GM21528 (cell line): ENCODE results near the gene HIVEP3.

Experiments used
- ATAC-seq: cut with Tn5 transposase; IDR thresholded peaks from one replicate; pipeline ENCODE4 v1.9.1; 2021; ENCODE audit warnings: mild to moderate bottlenecking, moderate library complexity; ENCODE audit not compliant: unreplicated experiment, low FRiP score

HIVEP3 gene

DNA sequence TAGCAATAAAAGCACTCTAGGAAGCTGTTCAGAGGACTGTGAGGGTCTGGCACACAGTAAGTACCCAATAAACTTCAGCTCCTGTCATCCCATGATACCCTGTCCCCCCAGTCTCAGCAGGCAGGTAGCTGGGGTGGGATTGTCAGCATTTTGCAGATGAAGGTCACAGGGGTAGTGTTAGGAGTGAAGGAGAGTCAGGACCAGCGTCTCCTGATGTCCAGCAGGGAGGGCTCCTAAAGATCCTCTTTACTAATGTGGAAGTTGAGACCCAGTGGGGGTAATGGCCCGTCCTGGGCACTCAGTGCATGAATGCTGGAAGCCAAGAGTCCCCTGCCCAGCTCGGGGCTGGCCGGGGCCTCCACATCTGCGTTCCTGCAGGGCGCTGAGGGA lies 402.9 kb downstream of the HIVEP3 start:
- no peak for ATAC-seq

DNA sequence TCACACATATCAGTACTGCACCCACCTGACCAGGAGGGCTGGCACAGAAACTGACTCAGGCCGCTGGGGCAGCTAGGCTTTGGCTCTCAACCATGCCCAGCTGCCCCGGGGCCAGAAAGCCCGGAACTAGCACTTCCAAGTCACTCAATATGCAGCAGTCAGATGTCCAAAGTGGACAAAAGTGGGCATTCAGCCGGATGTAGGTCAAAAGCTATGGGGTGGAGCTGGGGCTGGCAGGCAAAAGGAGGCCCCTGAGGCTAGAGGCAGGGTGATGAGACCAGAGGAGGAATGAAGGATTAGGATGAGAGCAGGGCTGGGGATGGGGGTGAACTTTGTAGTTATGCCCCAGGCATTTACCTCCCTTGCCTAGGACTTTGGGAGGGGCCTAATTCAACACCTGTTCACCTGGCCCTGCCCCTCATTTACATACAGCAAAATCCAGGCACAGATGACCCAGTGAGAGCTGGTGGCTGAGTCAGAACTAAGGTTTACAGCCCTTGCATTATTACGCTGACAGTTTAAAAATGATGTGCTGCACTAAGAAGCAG lies 403.5 kb downstream of the HIVEP3 start:
- ATAC-seq: no peak

DNA sequence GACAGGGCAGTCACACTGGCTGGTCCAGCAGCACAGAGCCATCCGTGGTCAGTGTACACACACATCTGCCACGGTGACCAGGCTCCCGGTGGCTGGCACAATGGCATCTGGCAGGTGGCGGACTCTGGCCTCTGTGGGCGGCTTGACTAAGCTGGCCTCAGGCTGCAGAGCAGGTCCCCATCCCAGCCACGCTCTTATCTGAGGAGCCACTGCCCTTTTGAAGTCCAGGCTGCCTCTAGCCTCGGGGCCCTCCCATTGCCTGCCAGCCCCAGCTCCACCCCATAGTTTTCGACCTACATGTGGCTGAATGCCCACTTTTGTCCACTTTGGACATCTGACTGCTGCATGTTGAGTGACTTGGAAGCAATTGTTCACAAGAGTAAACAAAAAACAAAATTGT lies 404.3 kb downstream of the HIVEP3 start:
- no peak for ATAC-seq

DNA sequence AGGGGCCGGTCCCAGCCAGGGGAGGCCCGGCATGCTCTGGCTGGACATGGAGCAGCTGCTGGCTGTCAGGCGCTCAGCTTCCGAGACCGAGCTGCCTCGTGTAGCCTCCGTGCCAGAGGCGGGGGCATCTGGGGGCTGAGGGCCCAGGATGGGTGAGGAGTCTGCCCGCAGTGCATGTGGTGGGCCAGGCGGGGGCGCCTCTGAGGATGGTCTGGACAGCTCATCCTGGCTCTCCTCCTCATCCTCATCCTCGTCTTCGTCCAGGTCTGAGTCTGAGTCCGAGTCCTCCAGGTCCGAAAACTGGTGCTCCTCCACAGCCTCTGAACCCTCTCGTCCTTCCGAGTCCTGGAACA lies 405.4 kb downstream of the HIVEP3 start:
- ATAC-seq: no peak

DNA sequence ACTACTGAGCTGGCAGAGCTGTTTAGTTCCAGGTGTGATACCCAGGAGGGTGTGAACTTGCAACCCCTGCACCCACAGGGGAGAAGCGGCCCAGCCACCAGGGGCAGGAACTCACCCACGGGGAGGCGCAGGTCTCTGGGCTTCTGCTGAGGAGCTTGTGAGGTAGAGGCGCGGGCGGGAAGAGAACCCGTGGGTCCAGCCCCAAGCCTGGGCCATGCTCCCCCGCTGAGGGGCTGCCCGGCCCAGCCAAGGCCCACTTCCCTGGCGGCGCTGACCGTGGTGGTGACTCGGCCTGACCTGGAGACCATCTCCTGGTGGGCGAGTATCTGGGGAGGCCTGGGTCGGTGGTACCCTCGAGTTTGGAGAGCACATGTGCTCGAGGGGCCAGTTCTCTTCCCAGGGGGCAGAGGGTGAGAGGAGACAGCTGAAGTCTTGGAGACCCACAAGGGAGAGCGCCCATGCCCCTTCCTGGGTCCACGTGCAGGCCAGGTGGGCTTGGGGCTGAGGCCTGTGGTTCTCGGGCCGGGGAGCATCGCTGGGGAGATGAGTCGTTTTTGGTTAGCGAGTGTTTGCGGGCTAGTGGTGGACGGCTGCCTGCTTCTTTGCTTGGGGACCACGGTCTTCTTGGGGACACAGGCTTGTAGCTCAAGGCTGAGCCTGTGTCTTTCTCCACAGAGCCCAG lies 405.9 kb downstream of the HIVEP3 start:
- no peak for ATAC-seq

DNA sequence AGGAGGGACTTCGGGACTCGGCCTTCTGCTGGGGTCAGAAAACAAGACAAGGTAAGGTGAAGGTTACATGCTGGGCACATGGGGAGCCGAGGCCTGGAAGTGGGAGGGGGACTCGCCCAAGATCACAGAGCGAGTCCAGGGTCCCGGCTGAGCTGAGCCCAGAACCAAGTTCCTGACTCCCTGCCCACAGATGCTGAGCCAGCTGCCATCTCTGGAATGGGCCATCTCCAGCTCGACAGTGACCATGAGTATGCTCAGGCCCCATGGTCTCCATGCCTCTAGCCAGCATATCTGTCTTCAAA lies 407.5 kb downstream of the HIVEP3 start:
- ATAC-seq: no peak

DNA sequence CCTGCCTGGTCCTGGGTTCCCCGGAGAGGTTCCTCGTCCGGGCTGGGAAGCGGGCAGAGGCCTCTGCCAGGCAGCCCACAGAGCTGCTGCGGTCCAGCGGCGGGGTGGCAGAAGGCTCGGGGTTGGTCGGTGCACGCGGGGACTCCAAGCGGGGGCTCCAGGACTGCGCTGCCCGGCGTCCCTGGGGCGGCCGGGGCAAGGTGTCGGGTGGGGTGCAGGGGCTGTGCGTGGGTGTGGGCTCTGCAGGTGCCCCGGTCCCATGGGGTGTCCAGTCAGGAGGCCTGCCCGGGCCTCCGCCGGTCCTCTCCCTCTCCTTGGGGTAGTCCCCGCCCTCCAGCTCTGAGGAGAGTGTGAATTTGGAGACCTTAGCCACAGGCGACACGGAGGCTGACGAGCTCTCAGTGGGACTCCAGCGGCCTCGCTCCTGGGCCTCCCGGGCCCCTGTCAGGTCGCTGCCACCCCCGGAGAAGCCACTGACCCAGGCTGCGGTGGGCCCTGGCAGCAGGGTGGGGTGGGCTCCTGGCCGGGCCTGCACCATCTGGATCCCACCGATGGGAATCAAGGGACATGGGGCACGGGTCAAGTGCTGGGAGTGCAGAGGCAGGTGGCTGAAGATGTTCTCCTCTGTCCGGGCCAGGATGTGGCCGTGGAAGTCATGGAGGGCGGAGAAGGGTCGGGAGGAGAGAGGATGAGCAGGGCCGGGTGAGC lies 408.0 kb downstream of the HIVEP3 start:
- no peak for ATAC-seq

DNA sequence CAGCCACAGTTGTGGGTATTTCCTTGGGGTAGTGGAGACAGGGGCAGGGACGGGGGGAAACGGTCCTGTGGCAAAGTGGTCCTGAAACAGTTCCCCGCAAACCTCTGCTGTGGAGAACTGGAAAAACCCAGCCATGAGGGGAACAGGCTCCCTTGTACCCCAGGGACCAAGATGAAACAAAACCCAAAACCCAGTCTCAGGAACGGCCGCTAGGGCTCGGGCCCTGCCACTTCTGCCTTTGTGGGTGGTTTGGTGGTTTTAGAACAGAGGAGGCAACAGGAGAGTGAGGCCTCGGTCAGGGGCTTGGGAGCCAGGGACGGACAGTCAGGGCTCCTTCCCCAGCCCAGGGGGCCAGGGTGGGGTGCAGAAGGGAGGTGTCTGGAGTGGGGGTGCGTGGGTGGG lies 409.5 kb downstream of the HIVEP3 start:
- ATAC-seq: no peak

DNA sequence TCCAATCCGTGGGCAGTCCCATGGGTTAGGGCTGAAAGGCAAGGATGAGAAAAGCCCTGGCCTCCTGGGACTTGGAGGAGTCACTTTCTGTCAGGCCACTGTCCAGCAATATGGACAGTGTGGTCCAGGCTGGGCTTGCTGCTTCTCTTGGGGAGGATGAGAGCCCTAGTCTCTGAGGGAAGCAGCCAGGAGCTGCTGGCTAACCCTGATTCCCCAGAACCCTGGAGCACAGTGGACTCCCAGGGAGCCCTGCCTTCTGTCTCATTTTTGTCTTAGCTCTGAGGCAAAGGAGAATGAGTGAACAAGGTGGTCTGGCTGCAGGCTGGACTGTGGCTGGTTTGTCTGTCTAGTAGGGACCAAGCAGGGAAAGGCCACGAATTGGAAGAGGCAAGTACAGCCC lies 410.4 kb downstream of the HIVEP3 start:
- no peak for ATAC-seq

DNA sequence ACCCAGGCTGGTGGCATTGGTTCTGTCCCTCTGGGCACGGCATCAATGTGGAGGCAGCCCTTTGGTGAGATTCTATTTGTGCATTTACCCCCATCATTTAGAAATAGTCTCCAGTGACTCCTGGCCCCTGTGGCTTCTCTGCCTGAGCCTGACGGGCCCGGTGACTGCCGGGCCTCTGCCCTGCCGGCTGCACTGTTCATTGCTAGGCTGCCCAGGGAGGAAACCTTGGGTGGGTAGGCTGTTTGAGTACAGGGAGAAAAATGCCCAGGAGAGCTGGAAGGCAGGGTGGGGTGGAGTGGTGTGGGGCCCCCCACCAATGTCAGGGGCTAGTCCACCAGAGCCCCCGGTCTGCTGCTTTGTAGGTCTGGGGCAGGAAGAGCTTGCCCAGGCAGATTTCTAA lies 410.9 kb downstream of the HIVEP3 start:
- ATAC-seq: no peak

DNA sequence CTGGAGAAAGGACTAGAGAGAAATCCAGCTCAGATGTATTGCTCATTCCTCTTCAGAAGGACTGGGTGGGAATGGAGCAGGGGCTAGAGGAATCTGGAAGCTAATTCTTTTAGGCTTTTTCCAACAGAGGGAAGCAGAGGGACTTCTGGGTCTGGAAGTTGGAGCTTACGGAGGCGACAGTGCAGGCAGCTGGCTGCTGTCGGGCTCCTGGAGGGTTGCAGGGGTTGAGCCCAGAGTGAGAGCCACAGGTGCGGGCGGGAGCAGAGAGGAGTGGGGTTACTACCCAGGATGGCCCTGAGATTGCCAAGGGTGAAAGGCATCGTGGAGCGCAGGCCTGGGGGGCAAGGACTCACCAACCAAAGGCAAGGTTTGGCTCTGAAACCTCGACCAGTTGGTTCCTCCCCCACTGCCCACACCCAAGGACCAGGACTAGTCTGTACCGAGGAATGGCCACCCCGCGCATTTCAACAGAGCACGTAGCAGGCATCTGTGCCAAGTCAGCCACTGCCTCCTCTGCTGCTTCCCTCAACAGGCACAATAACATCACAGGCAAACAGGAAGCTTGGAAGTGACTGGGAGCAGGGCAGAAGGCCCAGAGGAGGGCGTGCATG lies 411.5 kb downstream of the HIVEP3 start:
- no peak for ATAC-seq

DNA sequence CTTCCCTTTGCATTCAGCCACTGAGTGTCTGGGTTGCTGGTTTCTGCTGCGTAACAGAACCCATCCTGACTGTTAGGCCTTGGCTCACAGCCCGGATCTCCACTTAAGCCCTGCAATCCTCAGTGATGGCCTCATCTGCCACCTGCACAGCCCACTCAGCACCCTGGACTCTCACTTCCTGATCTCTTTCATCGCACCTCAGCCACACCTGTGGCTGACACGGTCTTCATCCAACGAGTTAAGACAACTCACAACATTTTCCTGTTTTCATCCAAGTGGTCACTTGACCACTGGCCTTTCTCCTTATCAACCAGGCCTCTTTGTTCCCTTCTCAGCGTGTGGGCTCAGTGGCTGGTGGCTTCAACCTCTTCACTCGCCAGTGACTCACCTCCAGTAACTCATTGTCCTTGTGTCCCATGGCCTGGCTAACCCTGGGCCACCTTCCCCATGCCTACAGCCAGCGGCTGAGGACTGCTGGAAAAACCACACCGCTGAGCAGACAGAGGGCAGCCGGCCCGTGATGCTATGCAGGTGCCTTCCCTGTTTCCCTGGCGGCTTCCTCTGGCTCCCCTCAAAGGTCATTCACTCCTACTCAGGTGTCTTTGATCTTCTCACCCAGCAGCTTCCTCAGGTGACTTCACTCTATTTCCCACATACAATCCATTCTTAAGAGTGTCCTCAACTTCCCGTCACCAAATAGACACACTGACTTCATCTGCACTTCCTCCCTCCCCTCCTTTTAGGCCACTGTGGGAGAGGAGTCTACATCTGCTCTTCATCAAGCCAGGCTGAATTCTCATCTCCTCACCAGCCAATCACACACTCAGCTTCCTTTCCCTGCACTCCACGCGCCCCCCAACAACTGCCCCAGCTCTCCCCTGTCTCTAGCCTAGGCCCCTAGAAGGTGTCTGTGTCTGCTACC lies 414.3 kb downstream of the HIVEP3 start:
- ATAC-seq: no peak

DNA sequence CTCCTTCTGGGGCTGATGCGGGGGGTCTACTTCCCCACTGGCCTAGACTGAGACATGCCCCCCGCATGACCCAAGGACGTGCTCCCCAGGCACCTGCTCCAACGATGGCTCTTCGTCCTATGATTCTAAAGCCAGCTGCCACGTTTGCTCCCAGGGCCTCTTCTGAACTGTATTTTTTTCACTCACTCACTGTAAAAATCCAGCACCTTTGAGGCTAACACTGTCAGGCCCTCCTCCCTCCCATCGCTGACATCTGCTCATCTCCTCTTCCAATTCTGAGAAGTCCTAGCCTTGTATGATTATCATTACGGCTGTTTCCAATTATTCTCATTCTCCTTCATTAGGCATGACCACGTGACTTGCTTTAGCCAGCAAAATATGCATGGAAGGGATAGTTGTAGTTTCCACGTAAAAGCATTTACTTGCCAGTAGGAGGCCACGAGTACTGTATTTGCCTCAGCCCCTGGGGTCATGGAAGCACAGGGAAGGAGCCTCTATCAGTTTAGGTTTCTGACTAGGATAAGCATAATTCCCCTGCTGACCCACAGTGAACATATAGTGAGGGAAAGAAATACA lies 415.1 kb downstream of the HIVEP3 start:
- ATAC-seq: no peak

DNA sequence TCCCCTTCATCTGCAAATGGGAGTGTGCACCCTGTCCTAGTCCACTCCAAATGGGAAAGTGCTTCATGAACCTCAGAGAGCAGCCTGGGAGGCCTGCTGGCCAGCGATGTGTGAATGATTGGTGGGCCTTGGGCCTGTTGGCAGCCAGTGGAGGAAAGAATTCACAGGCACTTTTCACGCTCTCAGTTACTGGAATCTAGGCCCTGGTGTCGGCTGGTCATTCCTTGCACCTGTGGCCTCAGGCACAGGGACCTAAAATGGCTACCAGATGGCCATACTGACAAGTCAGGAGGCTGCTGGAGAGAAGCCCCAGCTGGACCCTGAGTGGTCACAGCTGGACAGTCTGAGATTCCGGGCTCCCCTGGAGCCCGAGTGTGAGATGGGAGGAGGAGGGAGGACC lies 415.8 kb downstream of the HIVEP3 start:
- no peak for ATAC-seq

DNA sequence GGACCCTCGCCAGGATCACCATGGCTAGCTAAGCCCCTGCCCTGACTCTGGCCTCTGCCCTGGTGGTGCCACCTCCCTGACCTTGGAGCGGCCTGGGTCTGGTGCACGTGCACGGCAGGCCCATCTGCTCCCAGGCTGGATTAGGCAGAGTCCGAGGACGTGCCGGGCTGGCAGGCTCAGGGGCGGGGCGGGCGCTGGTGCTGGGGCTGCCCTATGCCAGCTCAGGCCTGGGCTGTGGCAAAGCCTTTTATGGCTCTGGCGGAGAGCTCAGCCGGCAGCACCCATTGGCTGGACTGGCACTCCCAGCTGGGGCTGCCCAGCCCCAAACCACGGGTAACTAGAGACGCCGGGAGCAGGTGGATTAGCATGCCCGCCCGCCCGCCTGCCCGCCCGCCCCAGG lies 417.1 kb downstream of the HIVEP3 start:
- no peak for ATAC-seq

DNA sequence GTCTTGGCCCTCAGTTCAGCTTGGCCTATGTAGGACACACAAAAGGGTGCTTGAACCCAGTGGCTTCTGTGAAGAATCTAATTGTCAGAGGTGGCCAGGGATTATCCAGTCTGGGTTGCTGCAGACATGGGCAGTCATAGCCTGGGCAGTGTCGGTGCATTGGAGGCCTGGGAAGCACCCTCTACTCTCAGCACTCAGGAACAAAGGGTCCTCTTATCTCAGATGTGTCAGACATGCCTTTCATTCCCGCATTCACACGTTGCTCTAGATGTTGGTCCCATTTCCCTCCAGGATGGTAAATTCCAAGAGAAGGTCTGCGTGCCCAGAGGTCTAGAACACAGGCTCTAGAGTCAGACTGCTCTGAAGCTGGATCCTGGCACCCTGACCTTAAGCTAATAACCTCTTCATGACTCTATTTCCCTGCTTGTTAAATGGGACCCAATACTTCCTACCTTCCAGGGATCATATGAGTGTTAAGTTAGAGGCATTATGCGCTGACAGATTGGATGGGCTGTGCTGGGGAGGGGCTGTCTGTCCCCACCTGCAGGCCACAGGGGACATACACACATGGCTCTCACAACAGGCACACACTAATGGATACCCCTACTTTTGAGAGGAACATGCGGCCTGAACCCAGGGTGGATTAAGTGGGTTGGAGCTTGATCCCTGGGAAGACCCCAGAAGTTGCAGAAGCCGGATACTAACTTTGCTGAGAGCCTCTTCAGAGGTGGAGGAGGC lies 417.8 kb downstream of the HIVEP3 start:
- no peak for ATAC-seq

DNA sequence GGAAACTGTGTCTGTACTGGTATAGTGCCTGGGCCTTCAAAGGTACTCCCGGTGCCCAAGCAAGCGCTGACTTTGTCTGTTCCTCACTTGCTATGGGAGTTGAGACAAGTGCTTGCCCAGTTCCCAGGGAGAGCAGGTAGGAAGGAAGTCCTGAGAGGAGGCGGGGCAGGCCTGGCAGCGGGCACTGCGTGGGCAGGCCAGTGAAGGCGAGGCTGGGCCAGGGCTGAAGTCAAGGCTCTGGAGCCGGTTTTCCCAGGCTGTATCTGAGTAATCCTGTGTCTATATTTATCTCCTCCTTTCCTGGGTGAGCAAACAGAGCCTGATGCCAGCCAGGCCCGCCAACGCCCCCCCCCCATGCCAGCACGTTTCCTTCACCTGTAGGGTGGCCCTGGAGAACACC lies 418.3 kb downstream of the HIVEP3 start:
- no peak for ATAC-seq

DNA sequence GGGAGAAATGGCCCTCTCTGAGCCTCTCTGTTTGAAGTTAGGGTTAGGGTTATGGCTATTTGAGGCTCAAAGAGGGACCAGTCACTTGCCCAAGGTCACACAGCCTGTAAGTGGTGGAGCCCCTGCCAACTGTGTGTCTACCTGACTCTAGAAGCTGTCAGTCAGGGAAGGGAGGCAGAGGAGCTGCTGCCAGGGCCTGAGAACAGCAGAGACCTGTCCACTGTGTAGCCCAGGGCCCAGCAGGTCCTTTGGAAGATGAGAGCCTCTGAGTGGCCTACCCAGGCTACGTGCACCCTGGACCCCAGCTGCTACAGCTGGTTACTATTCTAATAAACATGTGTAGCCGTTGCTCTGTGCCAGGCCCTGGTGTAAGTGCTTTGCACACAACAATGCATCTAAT lies 419.1 kb downstream of the HIVEP3 start:
- ATAC-seq: no peak

DNA sequence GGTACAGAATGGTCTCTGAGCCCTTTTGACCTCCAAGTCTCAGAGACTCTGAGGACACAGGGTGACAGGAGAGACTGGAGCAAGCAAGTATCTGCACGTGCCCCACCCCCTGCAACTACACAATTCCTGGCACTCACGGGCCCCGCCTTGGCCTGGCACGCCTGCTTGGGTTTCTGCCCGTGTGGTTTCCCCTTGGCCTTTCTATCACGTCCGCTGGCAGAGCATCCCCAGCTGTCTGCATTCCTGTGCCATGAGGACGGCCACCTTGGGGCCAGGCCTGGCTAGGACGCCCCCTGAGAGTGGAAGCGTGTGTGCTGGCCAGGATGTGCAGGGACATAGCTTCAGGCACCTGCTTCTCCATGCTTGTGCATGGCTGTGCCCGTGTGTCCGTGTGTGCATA lies 419.9 kb downstream of the HIVEP3 start:
- ATAC-seq: no peak

DNA sequence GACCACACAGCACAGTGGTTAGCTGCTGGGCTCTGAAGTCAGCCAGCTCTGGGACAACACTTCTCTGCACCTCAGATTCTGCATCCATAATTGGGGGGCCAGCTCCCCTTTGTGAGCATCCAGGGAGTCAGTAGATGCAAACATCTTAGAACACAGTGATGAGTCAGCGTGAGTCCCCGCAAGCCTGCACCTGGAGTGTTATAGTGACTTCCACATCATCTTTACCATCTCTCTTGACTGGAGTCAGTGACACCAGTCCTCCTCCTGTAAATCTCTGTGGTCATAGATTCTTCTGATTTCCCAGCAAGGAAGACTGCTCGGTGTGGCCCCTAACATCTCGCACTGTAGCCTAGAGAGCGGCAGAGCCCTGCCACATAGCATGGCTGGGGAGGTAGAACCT lies 420.3 kb downstream of the HIVEP3 start:
- no peak for ATAC-seq
